GM19467 (cell line): ENCODE measurements around the gene ZNF485.

ENCODE experiments used
- ATAC-seq: cut with Tn5 transposase; IDR thresholded peaks from one replicate; pipeline ENCODE4 v1.9.1; 2021; ENCODE audit warnings: mild to moderate bottlenecking, moderate library complexity; ENCODE audit not compliant: unreplicated experiment

The ZNF485 gene

DNA sequence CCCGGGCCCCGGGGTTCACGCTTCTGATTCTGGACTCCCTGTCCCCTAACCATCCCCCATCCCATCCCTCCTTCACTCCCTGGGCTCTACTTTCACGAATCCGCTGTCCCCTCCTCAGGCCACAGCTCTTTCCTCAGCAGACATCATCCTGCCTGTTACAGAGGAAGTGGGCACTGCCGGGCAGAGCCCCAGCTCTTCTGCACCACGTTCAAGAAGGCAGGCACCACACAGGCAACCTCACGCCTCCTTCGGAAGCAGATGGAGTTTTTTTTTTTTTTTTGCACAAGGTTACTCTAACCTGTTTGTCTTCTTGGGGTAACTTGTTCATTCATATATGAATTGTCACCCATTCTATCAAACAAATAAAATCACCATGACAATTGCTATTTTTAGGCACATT is 60.3 kb downstream of the ZNF485 start:
- ATAC-seq: no peak

DNA sequence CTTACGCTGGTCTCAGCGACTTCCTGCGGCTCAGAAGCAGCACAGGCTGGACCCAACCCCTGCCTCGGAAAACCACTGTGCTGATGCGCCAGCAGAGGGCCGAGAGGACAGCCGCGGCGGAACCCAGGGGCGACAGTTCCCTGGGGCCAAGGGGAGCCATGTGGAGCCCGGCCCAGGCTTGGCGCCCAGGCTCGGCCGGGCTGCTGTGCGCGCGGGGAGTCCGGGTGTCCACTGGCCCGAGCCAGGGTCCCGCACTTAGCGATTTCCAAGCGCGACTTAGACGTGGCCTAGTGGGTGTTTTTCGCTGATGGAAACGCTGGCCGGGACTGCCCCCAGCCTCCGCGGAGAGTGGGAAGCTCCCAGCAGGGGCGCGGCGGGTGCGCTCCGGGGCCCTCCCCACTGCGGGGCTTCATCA is 61.1 kb downstream of the ZNF485 start:
- ATAC-seq: no peak
